NCI-H82 (cell line): ENCODE data around the gene AOC3.
"Not testable (repeated sequence)": the region's sequence is repeated elsewhere in the genome, so short reads cannot be mapped to it uniquely, and the experiment has no call there.

Source experiments
- DNase-seq: peaks from one replicate; lab custom pipeline; 2025; lab: John Stamatoyannopoulos, UW

The AOC3 gene

GRCh38 chr17:42891539-42892152, 40.6 kb downstream of the AOC3 start:
- DNase-seq = no peak

- no peak for DNase-seq
Observed at GRCh38 chr17:42893359-42893758, 42.4 kb downstream of the AOC3 start.

GRCh38 chr17:42894283-42895184, 43.5 kb downstream of the AOC3 start:
- no peak for DNase-seq

- DNase-seq = no peak
Observed at GRCh38 chr17:42895185-42895555, 44.2 kb downstream of the AOC3 start.

GRCh38 chr17:42898147-42898811, 47.3 kb downstream of the AOC3 start:
- no peak for DNase-seq

GRCh38 chr17:42899981-42900380, 49.0 kb downstream of the AOC3 start:
- DNase-seq = not testable (repeated sequence)

- no peak for DNase-seq
Observed at GRCh38 chr17:42900460-42901331, 49.7 kb downstream of the AOC3 start, which contains the start of gene G6PC1. Gene G6PC1 (plus strand): TSS chr17:42900799. CDS start chr17:42900877, 78 bp downstream.

- no peak for DNase-seq
Observed at GRCh38 chr17:42901535-42902229, 50.7 kb downstream of the AOC3 start.

- no peak for DNase-seq
Observed at GRCh38 chr17:42904110-42904469, 53.1 kb downstream of the AOC3 start.

- DNase-seq = no peak
Observed at GRCh38 chr17:42906772-42907446, 55.9 kb downstream of the AOC3 start.
